Measurements from ENCODE around the gene LINGO1.

LINGO1 gene

GRCh38 chr15:77654975-77655374, 22.3 kb upstream of the LINGO1 start:
- peak; percentile 40 for DNase-seq

- no peak for DNase-seq
Measured at GRCh38 chr15:77653832-77654480, 21.2 kb upstream of the LINGO1 start.

- peak; percentile 7 for DNase-seq
Measured at GRCh38 chr15:77650265-77650664, 17.6 kb upstream of the LINGO1 start.

- no peak for DNase-seq
Measured at GRCh38 chr15:77649610-77650009, 16.9 kb upstream of the LINGO1 start.

DNA sequence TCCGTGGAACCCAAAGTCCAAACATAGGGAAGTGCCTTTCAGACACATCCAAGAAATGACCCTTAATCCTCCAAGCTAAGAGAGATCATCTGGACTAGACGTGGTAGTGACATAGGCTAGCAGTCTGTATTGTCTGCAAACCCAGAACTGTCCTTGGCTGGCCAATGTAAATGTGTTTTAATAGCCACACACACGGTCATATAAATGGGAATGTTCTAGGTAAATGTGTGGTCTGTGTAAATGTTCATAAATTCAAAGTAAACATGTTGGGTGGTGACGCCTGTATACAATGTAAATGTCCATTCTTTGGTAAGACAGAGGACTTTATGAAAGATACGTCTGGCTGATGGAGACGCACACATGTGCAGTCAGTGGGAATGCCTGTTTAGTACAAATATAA, 16.3 kb upstream of the LINGO1 start:
- no peak for DNase-seq

DNA sequence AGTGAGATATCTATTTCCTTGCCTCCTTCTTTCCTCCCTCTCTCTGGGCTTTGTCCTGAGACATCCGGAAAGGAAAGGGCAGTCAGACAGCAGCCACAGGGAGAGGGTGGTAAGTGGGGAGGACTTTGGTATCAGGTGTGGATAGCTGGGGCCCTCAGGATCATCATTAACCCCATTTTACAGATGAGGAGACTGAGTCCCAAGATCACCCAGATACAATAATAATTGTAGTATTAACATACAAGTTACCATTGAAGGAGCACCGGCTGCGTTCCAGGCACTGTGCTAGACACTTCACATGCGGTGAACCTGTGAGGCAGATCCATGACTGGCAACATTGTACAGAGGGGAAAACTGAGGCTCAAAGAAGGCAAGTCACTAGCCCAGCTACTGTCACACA, 15.2 kb upstream of the LINGO1 start:
- DNase-seq = no peak

DNA sequence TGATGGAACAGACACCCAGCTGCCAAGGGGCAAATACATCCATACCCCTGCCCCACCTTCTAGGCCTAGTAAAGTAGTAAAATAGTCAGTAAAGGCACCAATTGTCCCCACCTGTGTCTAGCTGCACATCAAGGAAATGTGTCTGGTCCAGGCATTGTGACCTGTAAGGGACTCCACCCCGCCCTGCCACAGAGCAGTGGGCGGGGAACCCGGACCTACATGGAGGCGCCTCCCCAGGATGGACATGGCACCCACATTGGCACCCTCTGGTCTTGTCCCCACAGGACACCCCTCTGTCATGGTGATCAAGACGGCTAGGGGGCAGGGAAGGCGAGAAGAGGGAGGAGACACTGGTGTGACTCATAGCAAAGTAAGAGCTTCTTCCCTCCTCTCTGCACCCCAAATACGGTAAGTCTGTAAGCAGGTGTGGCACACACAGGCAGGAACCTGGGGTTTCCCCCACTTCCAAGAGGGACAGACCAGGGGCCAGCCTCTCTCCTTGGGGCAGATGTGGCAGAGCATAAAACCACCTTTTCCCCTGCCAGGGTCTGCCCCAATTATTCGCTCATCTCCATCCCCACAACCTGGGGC, 13.5 kb upstream of the LINGO1 start:
- DNase-seq = no peak

GRCh38 chr15:77645602-77646001, 12.9 kb upstream of the LINGO1 start:
- DNase-seq = no peak

- no peak for DNase-seq
Measured at GRCh38 chr15:77644543-77645247, 12.0 kb upstream of the LINGO1 start.

GRCh38 chr15:77643764-77644163, 11.1 kb upstream of the LINGO1 start:
- DNase-seq = no peak

GRCh38 chr15:77642793-77643430, 10.2 kb upstream of the LINGO1 start:
- no peak for DNase-seq

- no peak for DNase-seq
Measured at GRCh38 chr15:77641999-77642398, 9.3 kb upstream of the LINGO1 start.

- DNase-seq = no peak
Measured at GRCh38 chr15:77640615-77641014, 7.9 kb upstream of the LINGO1 start.

GRCh38 chr15:77639431-77639830, 6.7 kb upstream of the LINGO1 start:
- DNase-seq = no peak

- DNase-seq = no peak
Measured at GRCh38 chr15:77637851-77638692, 5.4 kb upstream of the LINGO1 start.

DNA sequence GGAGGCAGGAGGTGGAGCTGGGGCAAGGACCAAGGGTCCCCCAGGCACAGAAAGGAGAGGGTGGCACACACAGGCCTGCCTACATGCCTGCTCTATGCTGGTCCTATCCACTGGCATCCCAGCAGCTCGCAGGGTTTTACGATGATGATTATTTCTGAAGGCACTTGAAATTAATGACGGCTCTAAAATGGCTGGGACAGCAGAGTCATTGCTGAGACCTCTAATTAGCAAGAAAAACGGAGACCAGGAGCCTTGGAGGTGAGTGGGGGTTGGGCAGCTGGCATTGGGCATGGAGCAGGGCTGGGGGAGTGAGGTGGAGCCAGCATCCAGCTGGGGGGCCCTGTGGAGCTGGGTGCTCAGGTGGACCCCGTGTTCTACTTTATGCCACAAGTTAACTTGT, 3.5 kb upstream of the LINGO1 start:
- DNase-seq = no peak

- peak; percentile 44 for DNase-seq
Measured at GRCh38 chr15:77634266-77634962, 1.7 kb upstream of the LINGO1 start.

DNA sequence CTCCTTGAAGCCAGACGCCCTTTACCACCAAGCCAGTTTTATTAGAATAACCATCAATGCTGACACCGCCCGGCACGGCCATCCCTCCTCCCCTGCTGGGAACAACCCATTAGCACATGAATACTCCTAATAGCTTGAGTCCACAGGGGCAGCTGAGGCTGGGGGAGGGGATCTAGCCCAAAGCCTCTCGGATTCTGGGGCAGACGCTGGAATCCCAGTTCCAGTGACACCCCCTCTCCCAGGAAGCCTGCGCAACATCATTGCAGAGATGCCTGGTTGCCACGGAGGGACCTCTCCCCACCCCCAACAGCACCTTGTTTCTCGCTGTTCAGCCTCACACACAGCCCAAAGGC, 1.2 kb upstream of the LINGO1 start:
- DNase-seq = no peak

DNA sequence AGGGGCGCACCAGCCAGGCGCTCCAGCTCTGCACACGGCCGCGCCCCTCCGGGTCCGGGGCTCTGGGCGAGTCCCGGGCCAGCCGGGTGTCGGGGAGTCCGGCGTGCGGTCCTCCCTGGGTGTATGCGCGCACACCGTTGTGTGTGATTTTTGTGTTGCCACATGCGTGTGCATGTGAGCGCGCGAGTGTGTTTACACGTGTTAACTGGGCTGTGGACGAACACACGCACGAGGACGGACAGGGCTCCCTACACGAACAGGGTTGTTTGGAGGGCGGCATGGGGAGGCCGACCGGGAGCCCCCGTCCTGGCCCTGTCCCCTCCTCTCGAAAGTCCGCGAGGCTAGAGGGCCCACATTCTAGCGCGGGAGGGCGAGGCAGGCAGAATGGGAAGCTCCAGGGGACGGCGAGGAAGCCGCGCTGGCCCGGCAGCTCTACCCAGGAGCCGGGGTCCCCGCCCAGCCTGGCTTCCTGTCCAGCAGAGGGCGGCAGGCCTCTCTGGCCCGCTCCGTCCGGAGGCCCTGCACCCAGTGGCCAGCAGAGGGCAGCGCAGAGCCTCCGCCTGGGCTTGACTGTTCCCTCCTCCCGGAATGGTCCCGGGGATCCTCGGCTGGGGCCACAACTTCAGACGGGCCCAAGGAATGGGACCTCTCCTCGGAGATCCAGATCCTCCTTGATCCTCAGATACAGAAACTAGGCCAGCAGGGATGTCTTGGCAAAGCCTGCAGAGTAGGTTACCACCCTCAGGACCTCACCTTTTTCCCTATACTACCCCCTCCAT, 611 bp upstream of the LINGO1 start:
- peak; percentile 20 for DNase-seq

GRCh38 chr15:77631745-77632533, 773 bp downstream of the LINGO1 start:
- no peak for DNase-seq
